ENCODE data around the gene TSPAN11.

GRCh38 chr12:31003861-31004640, 77.5 kb downstream of the TSPAN11 start:
- no peak for TF ChIP-seq CTCF (conservative IDR thresholded peaks at IDR 0.05; ENCODE audit: low read length)
- TF ChIP-seq EZH2phosphoT487 (IDR thresholded peaks at IDR 0.05; ENCODE audit: borderline replicate concordance) = no peak
